GM13977 (cell line): ENCODE results near the gene PARD3.

Experiments
- DNase-seq: peaks from one replicate; pipeline ENCODE4 v3.0.0; 2012; ENCODE audit warnings: low spot score
- CTCF ChIP-seq: IDR thresholded peaks from 2 replicates; pipeline ENCODE4 v1.5.1; 2012; ENCODE audit warnings: mild to moderate bottlenecking, control low read depth; ENCODE audit not compliant: insufficient read depth; ENCODE audit errors: extremely low read depth, missing control alignments
- in situ Hi-C: fragments of 300-500 bp; cut with MboI; formaldehyde crosslinking; loops from one replicate; pipeline ENCODE4 v1.12.0; 2022; ENCODE audit warnings: low sequenced_read_pairs, low pct_unique_long_range_greater_than_20kb, mixed read lengths, inconsistent platforms; ENCODE audit not compliant: unreplicated experiment

Gene PARD3

GRCh38 chr10:34815185-34816084 is at the start of gene PARD3:
PARD3 (minus strand) TSS chr10:34815296; CDS start chr10:34814995, 301 bp downstream.
- no peak for TF ChIP-seq CTCF
- in situ Hi-C loops = no loop called here
- peak; percentile 90 for DNase-seq

- TF ChIP-seq CTCF = no peak
- in situ Hi-C loops = no loop called here
- DNase-seq = no peak
Observed at GRCh38 chr10:34864149-34865067, 49.3 kb upstream of the PARD3 start.

- DNase-seq = no peak
- in situ Hi-C loops = no loop called here
- no peak for TF ChIP-seq CTCF
Observed at GRCh38 chr10:34862892-34863291, 47.8 kb upstream of the PARD3 start.

GRCh38 chr10:34861293-34862021 is 46.4 kb upstream of the PARD3 start:
- DNase-seq = no peak
- TF ChIP-seq CTCF = no peak
- in situ Hi-C loops = no loop called here

GRCh38 chr10:34859170-34859569 is 44.1 kb upstream of the PARD3 start:
- TF ChIP-seq CTCF = no peak
- in situ Hi-C loops = no loop called here
- no peak for DNase-seq

- TF ChIP-seq CTCF = no peak
- in situ Hi-C loops = no loop called here
- no peak for DNase-seq
Observed at GRCh38 chr10:34858003-34858402, 42.9 kb upstream of the PARD3 start.
